Activated gamma-delta T cell (primary cell): ENCODE measurements around the gene MTHFR.

ENCODE experiments used
- DNase-seq: peaks from one replicate; lab custom pipeline; 2025; lab: John Stamatoyannopoulos, UW
- total RNA-seq, 2 donors: gene quantifications; one replicate each; lab custom pipeline; 2026; lab: John Stamatoyannopoulos, UW

MTHFR gene
- total RNA-seq, result 103 to 147 reads per million in 2 donors

DNA sequence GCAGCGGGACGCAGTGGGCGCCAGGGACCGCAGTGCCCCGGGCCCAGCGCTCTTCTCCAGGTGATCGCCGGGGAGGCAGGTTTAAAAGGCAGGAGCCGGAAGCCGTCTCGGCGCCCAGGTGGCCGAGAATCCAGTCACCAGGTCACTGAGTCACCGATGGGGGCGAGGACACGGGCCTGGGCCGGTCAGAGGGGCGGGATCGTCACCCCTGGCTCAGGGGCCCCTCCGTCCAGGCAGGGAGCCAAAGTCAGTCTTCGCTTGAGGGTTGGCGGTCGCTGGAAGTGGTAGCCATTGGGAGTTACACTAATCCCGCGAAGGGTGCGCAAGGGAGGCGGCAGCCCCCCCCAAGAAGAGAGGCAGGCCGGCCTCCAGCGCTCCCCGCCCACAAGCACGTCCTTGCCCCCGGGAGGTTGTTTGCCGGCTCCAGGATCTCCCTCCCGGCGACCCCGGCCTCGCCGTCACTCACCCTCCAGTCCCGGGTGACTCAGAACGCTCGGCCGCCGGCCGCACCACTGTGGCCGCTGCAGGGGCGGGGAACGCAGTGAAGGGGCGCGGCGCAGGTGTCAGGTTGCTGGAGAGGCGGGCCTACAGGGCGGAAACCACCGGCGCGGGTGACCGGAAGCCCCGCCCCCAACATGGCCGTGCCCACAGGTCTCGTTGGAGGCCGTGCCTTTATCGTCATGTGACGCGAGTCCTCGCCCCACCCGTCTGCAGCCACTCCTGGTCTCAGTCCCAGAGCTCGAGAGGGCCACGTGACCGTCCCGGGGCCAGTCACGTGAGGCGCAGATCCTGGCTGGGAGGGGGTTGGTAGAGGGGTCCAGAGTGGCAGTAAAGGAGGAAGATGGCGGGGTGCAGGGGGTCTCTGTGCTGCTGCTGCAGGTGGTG lies at the start of gene MTHFR, which contains the start of gene CLCN6:
Gene MTHFR, minus strand, starts transcription at position 543 of the 885 bp plus-strand sequence. CDS start 2,848 bp downstream, outside the sequence.
Gene CLCN6, plus strand, starts transcription at position 770 of the 885 bp plus-strand sequence. Its CDS starts 72 bp downstream, at position 842.
- peak; percentile 97 for DNase-seq

DNA sequence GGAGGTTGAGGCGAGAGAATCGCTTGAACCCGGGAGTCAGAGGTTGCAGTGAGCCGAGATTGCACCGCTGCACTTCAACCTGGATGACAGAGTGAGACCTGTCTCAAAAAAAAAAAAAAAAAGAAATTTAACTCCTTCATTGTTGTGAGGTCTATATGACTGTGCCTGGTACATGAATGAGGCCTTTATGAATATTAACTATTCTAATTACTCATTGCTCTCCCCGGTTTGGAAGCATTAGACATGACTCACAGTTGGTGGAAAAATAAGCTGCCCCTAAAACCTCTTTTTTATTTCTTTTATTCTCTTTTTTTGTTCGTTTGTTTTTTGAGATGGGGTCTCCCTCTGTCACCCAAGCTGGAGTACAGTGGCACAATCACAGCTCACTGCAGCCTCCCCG lies 49.7 kb upstream of the MTHFR start:
- no peak for DNase-seq

DNA sequence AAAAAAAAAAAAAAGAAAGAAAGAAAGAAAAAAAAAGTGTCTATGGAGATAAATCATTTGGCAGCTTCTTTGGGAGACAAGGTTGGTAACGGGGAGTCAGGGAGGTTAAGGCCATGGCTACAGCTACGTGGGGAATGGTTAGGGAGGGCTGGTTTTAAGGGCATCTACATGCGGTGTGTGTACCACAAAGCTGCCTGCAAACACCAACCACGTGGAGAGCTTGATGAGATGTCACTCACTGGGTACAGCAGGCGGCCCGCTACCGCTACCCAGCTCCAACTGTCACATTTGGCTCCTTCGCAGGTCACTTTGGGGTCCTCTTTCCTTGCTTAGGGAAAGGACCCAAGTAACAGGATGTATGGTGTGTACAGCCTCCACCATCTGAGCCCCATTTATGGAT lies 48.8 kb upstream of the MTHFR start:
- no peak for DNase-seq

DNA sequence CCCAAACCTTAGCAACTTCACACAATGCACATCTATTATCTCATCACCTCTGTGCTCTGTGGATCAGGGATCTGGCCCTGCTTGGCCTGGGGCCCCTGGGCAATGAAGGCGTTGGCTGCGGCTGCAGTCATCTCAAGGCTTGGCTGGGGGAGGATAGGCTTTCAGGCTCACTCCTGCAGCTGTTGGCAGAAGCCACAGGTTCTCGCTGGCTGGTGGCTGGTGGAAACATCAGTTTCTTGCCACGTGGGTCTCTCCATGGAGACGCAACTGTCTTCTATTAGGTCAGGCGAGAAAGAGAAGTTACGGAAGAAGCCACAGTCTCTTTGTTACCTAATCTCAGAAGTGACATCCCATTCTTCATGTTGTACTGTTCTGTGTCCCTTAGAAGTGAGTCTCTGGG lies 45.4 kb upstream of the MTHFR start:
- no peak for DNase-seq

DNA sequence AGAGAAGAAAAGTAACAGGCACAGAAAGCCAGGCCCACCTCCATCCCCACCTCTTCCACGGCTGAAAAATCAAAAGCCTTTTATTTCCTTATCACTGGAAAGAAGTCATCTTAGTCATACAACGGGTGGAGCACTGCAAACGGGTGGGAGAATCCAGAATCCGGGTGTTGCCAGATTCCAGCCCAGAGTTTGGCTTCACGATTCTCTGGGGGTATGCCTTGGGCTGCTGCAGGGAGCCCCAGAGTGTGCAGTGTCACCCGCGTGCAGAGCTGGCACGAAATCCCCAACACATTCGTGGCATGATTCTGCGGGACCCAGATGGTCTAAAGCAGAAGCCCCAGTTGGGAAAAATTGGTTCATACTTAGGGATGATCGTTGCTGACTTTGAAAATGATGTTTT lies 44.4 kb upstream of the MTHFR start:
- DNase-seq, result no peak

DNA sequence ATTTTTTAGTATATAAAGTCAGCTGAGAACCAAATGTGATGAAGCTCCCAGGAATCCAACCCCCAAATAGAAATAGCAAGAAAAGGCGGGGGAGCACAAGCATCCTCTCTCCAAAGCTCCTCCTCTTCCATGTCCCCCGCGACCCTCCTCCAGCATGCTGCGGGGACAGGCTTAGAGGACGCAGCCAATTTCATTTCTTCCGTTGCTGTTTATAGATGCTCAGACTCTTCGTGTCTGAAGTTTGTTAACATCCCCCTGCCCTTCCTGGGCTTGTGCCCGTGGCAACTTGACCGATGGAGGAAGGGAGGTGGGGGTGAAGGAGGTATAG lies 42.6 kb upstream of the MTHFR start:
- no peak for DNase-seq

DNA sequence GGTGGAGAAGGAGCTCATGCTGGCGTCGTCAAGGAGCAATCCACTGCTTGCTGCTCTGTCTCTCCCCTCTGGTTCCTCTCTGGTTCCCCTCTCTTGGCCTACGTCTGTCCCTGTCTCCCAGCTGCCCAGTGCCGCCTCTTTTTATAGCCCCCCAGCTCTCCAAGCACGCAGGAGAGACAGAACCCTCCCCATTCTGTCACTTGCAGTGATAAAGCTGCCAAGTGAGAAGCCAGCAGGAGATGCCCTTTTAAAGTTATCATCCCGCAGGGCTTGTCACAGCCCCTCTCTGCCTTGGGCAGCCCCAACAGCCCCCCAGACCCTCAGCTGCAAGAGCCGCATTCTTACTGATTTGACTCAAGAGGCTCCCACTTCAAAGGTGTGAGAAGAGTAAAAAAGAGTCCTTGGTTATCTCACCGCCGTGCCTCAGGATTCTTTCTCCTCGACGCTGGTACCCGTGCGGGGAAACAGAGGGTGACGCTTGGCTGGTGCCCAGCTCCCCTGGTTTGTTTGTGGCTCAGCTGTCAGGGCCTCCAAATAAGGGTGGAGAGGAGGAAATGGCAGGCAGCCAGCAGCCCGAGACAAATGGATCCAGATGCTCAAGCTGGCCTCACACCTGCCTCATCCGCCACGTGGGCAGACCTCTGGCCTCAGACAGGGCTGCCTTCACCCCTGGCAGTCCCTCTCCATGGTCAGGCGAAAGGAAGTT lies 42.1 kb upstream of the MTHFR start, which contains the start of gene NPPA:
Gene NPPA, minus strand, starts transcription at position 117 of the 706 bp plus-strand sequence. Its CDS starts 99 bp downstream, at position 18.
- DNase-seq, result no peak

DNA sequence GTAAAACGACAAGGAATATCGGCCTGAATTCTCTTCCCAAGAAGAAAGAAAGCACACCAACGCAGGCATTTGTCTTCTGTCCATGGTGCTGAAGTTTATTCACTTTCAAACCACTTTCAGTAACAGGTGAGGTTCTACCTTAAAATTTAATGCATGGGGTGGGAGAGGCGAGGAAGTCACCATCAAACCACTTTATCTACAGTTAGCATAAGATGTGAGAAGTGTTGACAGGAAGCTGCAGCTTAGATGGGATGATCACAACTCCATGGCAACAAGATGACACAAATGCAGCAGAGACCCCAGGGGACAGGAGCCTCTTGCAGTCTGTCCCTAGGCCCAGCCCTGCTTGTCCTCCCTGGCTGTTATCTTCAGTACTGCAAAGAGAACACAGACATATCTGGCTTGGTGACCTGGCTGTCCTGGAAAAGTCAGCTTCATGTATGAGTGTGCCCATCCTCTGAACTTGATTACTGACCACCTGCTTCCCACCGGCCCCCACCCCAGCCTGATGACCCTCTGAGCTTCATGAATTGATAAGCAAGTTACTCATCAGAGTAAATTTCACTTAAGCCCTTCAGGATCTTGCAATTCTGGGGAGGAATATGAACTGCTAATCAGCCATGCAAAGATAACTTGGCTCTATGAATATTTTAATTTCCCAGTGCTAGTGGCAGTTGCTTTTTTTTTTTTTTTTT lies 40.0 kb upstream of the MTHFR start:
- DNase-seq, result no peak

DNA sequence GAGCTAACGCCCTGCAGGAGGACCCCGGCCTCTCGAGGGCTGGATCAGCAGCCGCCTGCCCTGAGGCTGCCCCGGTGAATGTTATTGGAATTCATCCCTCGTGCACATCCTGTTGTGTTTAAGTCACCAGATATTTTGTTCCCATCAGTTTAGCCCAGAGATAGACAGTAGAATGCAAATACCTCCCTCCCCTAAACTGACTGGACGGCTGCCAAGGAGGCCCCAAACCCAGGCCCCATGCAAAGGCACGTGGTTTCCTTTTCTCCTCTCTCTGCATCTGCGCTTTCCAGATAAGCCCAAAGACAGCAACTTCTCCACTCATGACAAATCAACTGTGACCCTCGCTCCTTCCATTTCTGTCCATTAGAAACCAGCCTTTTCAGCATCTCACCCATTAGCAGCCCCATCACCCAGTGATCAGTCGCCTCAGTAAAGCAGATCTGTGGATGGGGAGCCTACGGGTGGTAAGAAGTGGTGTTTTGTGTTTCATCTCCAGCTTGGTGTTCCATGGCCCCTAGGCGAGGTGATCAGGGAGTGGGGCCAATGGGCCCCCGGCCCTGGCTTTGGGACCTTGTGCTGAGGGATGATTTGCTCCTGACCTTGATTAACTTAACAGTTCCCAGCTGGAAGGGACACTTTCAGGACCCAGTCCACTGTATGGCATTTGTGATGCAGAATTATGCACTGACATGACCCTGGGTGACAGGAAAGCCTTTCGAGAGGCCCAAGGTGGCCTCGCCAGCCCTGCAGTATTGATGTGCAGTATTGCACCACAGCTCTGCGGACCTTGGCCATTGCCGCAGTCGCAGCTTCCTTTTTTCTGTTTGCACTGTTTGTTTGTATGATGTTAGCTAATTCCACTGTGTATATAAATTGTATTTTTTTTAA lies 36.6 kb upstream of the MTHFR start:
- DNase-seq, result no peak

DNA sequence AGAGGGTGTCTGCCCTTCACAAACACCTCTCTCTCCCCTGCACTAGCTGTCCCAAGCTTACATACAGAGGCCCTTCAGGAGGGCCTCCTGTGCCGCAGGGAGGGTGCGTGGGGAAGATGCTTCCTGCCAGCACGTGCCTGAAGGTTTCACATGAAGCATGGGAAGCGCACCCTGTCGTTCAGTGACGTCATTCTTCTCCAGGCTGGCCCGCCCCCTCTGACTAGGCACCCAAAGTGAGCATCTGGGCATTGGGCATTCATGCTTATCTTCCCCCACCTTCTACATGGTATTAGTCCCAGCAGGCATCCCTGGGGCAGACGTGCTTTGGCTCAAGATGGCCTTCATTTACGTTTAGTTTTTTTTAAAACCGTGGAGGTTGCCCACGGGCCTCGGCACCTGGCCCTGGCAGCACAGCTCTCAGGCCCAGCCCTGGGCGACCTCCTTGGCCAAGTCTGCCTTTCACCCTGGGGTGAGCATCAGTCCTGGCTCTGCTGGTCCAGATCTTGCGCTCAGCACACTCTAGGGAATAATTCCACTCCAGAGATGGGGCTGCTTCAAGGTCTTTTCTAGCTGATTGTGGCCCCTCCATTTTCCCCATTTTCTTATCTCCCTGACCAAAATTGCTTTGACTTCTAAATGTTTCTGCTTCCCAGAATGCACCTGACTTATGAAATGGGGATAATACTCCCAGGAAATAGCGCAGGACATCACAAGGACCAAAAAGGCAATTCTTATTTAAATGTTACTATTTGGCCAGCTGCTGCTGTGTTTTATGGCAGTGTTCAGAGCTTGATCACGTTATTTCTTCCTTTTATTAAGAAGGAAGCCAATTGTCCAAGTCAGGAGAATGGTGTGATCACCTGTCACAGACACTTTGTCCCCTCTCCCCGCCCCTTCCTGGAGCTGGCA lies 35.7 kb upstream of the MTHFR start:
- no peak for DNase-seq

DNA sequence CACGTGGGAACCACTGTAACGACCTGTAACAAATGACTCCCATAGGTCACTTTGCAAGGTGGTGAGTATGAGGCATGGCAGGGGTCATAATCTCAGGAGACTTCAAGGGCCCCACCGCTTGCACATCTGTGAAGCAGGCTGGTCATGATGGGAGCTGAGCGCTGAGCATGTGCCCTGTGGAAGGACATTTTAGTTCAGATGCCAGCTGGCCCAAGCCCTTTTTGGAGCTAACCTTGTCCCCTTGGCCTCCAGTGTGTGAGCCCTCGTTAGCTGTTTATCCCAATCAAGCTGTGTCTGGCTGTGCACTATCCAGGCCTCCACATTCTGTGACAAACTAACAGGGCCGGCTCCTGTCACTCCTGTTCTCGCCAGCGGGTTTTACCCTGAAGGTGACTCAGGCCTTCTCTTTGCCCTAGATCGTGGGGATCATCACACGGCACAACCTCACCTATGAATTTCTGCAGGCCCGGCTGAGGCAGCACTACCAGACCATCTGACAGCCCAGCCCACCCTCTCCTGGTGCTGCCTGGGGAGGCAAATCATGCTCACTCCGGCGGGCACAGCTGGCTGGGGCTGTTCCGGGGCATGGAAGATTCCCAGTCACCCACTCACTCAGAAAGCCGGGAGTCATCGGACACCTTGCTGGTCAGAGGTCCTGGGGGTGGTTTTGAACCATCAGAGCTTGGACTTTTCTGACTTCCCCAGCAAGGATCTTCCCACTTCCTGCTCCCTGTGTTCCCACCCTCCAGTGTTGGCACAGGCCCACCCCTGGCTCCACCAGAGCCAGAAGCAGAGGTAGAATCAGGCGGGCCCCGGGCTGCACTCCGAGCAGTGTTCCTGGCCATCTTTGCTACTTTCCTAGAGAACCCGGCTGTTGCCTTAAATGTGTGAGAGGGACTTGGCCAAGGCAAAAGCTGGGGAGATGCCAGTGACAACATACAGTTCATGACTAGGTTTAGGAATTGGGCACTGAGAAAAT lies 34.3 kb upstream of the MTHFR start:
- no peak for DNase-seq

DNA sequence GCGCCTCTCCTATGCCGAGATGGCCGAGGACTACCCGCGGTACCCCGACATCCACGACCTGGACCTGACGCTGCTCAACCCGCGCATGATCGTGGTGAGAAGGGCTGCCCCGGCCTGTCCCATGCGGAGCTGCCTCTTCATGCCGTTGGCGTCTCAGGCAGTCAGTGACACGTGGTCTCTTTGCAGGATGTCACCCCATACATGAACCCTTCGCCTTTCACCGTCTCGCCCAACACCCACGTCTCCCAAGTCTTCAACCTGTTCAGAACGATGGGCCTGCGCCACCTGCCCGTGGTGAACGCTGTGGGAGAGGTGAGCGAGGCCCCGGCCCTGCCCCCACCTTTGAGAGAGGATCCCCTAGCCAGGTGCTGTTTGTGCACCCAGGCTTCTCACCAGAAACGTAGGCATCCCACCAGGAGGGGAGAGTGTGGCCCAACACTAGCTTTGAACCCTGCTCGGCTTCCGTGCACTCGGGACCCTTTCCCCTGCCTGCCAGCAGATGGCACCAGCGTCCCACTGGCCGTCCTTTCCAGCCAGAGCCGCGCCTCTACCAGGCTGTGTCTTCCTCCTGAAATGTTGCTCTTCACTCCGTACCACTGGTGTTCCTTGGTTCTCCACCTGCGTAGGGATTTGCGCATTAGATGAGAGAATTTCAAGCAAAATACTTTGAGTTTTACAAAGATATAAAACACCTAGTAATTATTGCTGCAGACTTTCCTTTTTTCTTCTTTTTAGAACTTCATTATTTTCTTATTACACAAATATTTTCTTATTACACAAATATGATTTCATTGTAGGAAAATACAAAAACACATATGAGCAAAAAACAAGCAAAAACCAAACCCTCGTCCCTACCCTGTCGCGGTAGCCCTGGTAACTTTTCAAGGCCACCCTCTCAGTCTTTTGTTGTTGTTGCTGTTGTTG lies 32.8 kb upstream of the MTHFR start:
- peak; percentile 24 for DNase-seq

DNA sequence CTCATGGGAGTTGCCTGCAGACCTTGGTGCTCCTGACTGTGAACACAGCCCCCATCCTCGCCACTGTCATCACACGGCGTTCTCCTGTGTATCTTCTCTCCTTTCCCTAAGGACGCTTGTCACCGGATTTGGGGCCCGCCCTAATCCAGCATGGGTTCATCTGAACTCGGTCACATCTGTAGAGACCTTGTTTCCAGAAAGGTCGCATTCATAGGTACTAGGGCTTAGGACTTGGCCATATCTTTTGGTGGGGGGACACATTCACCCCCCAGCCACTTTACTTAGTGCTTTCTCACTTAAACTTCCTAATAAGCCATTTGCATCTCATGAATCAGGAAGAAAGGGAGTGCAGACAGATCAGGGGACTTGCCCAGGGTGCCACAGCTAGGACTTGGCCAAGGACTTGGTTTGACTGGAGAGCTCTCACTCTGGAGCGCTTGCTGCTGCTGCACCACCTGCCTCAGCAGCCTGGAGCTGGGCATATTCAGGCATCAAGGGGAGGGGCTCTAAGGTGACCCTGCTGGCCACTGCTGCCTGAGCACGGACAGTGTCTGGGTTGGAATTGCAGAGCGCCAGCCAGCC lies 32.1 kb upstream of the MTHFR start:
- no peak for DNase-seq

DNA sequence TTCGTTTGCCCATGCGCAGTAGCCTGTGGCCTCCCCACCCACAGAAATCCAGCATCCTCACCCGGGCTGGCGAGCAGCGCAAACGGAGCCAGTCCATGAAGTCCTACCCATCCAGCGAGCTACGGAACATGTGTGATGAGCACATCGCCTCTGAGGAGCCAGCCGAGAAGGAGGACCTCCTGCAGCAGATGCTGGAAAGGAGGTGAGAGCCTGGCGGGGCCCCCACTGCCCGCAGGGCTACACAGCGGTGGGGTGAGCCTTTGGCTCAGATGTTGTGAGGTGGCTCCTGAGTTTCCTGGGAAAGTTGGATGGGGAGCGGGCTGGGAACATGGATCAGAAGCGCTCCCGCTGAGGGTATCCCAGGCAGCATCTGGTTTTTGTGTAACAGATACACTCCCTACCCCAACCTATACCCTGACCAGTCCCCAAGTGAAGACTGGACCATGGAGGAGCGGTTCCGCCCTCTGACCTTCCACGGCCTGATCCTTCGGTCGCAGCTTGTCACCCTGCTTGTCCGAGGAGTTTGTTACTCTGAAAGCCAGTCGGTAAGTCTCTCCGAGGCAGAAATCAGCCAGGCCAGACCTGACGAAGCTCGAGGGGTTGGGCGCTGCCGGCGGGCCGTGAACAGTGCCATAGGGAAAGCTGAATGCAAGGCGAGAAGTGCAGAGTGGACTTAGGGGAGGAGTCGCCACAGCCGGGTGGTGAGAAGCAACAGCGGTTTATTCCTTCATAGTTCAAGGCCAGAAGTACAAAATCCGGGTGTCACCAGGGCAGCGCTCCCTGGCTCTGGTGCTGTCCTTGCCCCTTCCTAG lies 31.4 kb upstream of the MTHFR start:
- no peak for DNase-seq

DNA sequence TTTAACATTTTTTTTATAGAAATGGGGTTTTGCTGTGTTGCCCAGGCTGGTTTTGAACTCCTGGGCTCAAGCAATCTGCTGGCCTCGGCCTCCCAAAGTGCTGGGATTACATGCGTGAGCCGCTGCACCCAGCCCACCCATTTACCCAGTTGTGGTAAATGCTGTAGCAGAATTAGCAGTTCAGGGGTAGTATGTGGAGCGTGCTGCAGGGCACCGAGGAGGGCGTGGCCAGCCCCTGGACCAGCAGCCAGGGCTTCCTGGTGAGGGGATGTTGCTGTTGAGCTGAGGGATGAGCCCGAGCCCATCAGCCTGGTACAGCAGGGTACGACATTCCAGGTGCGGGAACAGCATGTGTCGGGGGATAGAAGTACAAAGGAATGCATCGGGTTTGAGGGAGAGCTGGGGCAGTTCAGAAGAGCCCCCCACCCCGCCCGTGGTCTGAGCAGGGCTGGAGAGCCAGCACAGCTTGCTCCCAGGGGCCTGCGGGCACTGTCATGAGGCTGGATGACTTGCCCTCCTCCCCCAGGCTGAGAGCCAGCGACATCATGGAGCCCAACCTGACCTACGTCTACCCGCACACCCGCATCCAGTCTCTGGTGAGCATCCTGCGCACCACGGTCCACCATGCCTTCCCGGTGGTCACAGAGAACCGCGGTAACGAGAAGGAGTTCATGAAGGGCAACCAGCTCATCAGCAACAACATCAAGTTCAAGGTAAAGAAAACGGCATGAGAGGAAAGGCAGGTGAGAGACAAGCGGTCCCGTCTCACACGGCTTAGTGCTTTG lies 29.9 kb upstream of the MTHFR start:
- DNase-seq, result no peak

DNA sequence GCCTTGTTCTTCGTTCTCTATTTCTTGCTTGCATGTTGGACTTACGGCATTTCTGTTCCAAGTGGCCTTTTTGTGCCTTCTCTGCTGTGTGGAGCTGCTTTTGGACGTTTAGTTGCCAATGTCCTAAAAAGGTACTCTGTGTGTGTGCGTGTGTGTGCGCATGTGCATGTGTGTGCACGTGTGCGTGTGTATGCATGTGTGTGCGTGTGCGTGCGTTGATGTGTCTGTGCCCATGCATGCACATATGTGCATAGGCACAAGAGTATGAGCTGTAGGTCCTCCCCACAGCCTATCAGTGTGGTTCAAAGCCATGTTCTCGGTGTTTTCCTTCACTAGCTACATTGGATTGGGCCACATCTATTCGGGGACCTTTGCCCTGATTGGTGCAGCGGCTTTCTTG lies 28.1 kb upstream of the MTHFR start:
- DNase-seq, result no peak
